ENCODE data around the gene ATP10D.
A peak's percentile ranks its signal among the peaks of the same experiment; 100 is the strongest.
"Not testable (repeated sequence)": the region's sequence is repeated elsewhere in the genome, so short reads cannot be mapped to it uniquely, and the experiment has no call there.

ATP10D gene

GRCh38 chr4:47485047-47485692, at the start of gene ATP10D:
Gene ATP10D, plus strand, starts transcription at chr4:47485275. Its CDS starts 27,266 bp downstream, at chr4:47512541.
- peak; percentile 89 for DNase-seq

DNA sequence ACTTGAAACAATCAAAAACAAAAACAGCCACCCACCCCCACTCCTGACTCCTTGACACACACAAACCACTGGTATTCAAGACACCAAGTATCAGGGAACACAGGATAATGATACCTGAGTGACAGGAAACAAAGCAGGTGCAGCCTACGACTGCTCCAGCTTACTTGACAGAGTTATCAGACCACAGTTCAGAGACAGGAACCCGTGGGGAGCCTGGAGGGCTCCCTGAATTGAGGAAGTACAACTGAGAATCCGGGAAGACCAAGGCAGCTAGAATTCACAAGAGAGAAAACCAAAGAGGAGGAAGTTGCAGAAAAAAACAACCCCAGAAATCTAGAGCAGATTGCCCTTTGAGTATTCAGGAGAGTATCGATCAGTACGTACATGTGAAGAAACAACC, 42.1 kb upstream of the ATP10D start:
- no peak for DNase-seq

GRCh38 chr4:47444031-47444430, 41.0 kb upstream of the ATP10D start:
- DNase-seq, result no peak

GRCh38 chr4:47451657-47452056, 33.4 kb upstream of the ATP10D start:
- no peak for DNase-seq

- DNase-seq, result peak; percentile 10
Observed at GRCh38 chr4:47462799-47463234, 22.3 kb upstream of the ATP10D start.

DNA sequence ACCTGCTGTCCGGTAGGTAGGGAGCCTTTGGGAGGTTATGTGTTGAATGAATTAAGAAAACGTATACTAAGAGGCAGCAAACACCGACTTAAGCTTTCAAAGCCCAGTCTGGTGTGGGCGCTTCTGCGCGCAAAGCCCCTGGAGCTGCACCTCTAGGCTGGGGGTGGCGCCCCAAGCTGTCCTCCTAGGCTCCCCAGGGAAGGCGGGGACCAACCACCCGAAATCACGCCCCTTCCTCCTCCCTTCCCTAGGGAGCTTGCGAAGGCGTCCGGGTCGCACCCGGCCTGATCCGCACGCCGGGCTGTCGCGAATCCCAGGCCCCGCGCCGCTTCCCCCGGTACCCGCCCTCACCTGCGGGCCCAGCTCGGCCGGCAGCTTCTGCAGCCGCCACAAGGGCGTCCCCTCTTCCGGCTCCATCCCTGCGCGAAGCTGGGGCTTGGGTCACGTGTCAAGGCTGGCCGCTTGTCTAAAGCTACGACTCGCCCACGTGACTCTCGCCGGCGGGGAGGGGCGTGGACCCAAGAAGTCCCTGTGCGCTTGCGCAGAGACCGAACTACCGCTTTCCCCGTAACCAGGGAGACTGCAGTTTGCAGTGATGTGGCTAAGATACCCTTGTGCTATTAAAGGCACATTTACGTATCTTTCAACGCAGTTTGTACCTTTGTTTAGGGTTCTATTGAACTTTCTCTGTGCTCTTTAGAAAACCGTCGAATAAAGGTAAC, 21.7 kb upstream of the ATP10D start, which contains the start of gene COMMD8:
Gene COMMD8 (minus strand): TSS at position 468 of the 722 bp plus-strand sequence. CDS start 51 bp downstream, at position 417.
- DNase-seq, result peak; percentile 89

DNA sequence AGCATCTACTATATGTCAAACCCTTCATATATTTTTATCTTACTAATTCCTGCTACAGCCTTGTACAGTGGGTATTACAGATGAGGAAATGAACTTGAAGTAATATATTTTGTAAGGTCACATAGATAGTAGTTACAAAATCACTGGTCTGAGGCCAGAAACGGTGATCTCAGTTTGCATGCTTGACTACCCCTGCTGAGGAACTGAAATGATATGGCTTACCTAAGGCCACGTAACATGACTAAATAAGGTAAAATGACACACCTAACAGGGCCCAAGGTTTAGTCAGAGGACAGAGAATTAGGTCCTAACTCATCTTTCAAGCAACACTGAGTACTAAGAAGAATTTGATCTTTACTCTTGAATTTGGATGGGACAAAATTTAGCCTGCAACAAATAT, 20.1 kb upstream of the ATP10D start:
- no peak for DNase-seq

- DNase-seq, result no peak
Observed at GRCh38 chr4:47466056-47466785, 18.9 kb upstream of the ATP10D start.

DNA sequence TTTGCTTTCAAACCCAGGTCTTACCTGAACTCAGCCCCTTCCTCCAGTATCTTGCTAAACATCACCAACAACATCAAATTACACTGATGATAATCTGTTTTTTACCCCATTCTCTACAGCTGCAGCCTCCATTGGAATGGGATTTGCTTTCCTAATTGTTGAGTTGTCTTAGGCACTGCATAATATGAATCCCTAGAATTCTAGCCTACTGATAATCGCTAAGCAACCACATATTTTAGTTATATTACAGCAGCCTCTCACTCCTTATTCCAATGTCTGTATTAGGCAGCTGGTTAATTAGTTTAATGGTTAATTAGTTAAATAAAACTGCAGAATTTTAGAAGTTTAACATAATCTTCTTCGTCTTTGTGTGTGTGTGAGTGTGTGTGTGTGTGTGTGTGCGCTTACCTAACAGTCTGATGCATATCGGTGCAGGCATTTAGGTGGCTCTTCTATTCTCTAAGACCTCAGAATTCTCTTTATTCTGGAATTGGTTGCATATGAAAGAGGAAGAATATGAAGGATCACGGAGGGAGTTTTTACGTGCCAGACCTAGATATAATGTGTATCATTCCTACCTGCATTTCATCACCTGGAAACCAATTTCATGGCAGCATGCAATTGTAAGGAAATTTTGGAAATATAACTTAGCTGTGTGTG, 16.2 kb upstream of the ATP10D start:
- no peak for DNase-seq

GRCh38 chr4:47469951-47470350, 15.1 kb upstream of the ATP10D start:
- DNase-seq, result peak; percentile 42

GRCh38 chr4:47471064-47471463, 14.0 kb upstream of the ATP10D start:
- DNase-seq, result no peak

DNA sequence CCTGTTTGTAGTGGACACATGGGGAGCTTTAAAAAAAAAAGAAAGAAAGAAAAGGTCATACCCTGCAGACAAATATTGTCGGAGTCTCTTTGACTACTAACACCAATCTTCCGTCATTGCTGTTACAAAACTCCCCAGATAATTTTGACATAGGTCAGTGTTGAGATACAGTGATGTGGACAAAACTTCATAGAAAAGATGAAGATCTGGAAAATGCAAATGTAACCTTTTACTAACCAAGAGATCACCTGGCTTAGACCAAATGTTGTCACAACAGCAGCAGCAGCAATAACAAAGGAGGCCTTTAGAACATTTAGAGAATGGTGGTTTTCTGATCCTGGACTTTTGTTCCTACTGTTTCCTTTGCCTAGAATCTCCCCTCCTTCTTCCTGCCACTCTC, 13.5 kb upstream of the ATP10D start:
- no peak for DNase-seq

DNA sequence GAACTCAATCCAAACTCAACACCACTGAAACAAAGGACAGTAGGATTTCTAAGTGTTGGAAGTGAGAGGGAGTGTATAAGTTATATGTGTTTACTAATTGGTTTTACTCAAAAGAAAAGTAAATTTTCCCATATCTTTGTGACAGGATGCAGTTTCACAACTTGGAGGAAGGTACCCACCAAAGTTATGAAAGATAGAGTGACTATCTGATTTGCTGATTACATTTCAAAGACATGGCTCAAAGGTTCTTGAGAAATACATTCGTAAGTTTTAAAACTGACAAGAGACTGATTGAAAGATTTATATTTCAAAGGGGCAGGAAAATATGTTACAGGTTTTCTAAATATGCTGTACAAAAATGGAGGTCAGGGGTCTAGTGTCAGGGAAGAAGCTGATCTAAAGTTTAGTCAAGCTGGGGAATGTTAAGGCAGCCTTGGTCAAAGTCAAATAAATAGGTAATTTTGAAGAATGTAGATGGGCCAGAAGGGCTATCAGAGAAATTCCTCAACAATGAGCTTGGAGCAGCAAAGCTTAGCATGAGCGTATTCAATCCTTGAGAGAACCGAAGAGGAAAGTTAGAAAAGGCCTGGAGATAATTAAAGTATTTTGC, 11.8 kb upstream of the ATP10D start:
- no peak for DNase-seq

GRCh38 chr4:47474799-47475198, 10.3 kb upstream of the ATP10D start:
- no peak for DNase-seq

DNA sequence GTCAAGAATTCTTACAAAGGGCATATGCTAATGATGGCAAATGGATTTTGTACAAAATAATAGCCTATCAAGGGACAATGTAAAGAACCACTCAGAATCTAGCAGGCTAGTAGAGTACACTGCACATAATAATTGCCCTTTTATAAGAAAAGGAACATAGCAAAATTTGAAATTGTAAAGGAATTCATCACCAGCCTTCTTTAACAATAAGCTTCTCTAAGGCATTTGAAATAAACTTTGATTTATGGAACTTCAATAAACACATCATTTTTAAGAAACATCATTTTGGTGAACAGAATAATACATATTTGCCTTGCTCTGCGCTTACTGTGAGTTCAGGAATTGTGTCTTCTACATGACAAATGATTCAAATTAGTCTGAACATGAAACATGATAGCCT, 9.7 kb upstream of the ATP10D start:
- DNase-seq, result no peak

- DNase-seq, result no peak
Observed at GRCh38 chr4:47478804-47479203, 6.3 kb upstream of the ATP10D start.

- DNase-seq, result peak; percentile 72
Observed at GRCh38 chr4:47482326-47482725, 2.7 kb upstream of the ATP10D start.

- DNase-seq, result no peak
Observed at GRCh38 chr4:47483745-47484144, 1.3 kb upstream of the ATP10D start.

DNA sequence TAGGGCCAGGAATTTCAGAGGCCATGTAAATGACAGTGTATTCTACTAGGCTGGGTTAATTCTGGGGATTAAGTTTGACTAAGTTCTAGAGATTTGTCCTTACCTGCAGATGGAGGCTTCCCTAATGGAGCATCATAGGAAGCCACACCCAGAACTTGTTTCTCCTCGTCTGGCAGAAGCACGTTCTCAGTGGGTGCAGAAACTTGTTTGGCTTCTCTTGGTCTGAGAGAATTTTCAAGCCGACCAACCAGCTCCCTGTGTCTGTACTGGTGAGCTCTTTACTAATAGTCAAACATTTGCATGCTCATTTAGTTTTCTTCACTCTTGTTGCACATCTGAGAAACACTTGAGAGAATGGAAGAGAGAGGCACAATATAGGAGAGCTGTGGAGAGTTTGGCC, 907 bp upstream of the ATP10D start:
- no peak for DNase-seq

DNA sequence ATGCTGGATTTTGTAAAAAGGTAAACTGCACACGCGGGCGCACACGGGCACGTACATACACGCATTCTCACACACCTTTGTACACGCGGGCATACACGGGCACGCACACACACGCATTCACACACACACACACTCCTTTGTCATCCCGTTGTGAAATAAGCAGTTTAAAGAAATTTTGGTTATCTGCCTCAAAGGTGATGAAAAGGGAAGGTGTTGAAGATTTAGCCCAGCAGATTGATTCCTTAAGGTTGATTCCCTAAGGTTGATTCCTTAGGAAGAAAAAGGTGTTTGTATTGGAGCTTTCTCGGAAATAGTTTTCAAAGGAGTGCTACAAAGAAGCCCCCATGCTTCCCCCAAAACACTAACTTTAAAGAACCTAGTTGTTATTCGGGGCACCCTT, 693 bp downstream of the ATP10D start:
- DNase-seq, result no peak

DNA sequence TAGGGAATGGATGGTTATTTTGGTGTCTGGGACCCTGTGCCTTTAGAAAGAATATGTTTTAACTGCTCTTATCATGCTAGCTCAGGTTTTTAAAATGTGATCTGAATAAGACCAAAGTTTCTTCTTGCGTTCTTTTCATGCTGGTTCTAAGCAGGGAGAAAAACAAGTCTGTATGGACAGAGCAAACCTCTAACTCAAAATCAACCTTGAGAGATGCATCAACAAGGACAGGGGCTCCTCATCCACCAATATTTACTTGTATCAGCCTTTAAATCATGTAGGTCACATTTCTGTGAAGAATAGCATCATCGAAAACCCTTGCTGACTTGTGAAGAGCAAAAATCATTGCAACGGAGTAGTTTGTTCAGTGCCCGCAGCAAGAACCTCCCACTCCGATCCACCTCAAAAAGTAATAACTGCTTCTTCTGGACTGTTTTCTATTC, 1.2 kb downstream of the ATP10D start:
- no peak for DNase-seq

DNA sequence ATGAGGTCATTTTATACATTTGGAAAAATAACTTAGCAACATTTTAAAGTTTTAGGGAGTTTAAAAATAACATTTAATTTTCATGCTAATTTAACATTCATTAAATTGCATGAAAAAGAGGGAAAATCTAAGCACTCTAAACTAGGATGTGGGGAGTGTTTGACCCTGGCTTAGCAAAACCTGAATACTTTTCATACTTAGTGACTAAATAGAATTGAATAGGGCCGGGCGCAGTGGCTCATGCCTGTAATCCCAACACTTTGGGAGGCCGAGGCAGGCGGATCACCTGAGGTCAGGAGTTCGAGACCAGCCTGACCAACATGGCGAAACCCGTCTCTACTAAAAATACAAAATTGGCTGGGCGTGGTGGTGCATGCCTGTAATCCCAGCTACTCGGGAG, 1.7 kb downstream of the ATP10D start:
- not testable (repeated sequence) for DNase-seq

GRCh38 chr4:47488706-47489105, 3.6 kb downstream of the ATP10D start:
- DNase-seq, result no peak

All from HCEC 1CT (cell line).